Cardiac fibroblast (primary cell): ENCODE data around the gene GRAMD4.

Experiments used
- DNase-seq, 2 donors: peaks; one replicate each; pipeline versions ENCODE4 v3.0.0 to v3.0.0-alpha.2; 2010; ENCODE audit warnings: low read depth in 2 of 2
- H3K4me3 ChIP-seq, 2 donors: replicated peaks in 1 of 2; 1 replicate in 1 of 2; 2 replicates in 1 of 2; pipeline ENCODE4 v1.5.1; 2011; ENCODE audit warnings: low read depth in 2 of 2, low read length in 2 of 2, mild to moderate bottlenecking in 2 of 2, moderate library complexity in 1 of 2
- CTCF ChIP-seq: IDR thresholded peaks from one replicate; pipeline ENCODE4 v1.5.1; 2011; ENCODE audit warnings: low read depth, mild to moderate bottlenecking, low read length, inconsistent platforms

The GRAMD4 gene

GRCh38 chr22:46612341-46612903 is 7.8 kb upstream of the GRAMD4 start:
- TF ChIP-seq CTCF = no peak
- H3K4me3 ChIP-seq = no peak overlapping the region
- no peak for DNase-seq

GRCh38 chr22:46612904-46613605 is 7.1 kb upstream of the GRAMD4 start:
- no peak overlapping the region for H3K4me3 ChIP-seq
- no peak for TF ChIP-seq CTCF
- DNase-seq = no peak

GRCh38 chr22:46613606-46614021 is 6.6 kb upstream of the GRAMD4 start:
- TF ChIP-seq CTCF = no peak
- no peak overlapping the region for H3K4me3 ChIP-seq
- peak; percentile 9 to 49 for DNase-seq

- no peak for TF ChIP-seq CTCF
- no peak for DNase-seq
- H3K4me3 ChIP-seq = no peak overlapping the region
Observed at GRCh38 chr22:46614025-46614931, 5.9 kb upstream of the GRAMD4 start.

- H3K4me3 ChIP-seq = no peak overlapping the region
- no peak for TF ChIP-seq CTCF
- no peak for DNase-seq
Observed at GRCh38 chr22:46617207-46617985, 2.8 kb upstream of the GRAMD4 start.

GRCh38 chr22:46617986-46618647 is 2.1 kb upstream of the GRAMD4 start:
- no peak overlapping the region for H3K4me3 ChIP-seq
- no peak for TF ChIP-seq CTCF
- DNase-seq = no peak
